OCI-LY1 (cell line): ENCODE measurements around the gene ANKRD39.

Experiments used
- EZH2 ChIP-seq: fragments of 200-600 bp; sonication (generic), shearing (Covaris generic); IDR thresholded peaks from 2 replicates; pipeline ENCODE4 v1.8.0; 2017; ENCODE audit warnings: borderline replicate concordance, mixed run types, mild to moderate bottlenecking, antibody characterized with exemption, low read length, moderate library complexity, mixed read lengths
- TF ChIP-seq, protein P1 (sequence below): fragments of 200-600 bp; sonication (generic), shearing (Covaris generic); IDR thresholded peaks from 2 replicates; pipeline ENCODE4 v1.5.1; 2017; ENCODE audit warnings: mild to moderate bottlenecking, antibody characterized with exemption, low read length, moderate library complexity, mixed read lengths

DNA sequence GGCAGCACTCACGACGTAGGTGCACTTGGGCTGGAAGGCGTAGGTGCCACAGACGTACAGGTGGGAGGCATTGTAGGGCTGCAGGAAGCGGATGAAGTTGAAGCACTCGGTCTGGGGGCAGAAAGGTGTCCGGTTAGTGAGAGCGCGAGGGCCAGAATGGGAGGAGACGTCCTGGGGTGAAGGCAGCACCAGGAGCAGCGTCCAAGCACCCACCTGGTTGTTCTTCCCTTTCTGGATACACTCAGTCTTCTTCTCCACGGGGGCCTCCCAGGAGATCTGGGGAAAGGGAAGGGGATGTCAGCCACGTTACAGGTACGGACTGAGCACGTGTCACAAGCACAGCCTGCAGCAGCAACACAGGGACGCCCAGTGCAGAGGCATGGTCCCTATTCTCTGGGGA is 7.8 kb upstream of the ANKRD39 start:
- TF ChIP-seq, protein P1, sequence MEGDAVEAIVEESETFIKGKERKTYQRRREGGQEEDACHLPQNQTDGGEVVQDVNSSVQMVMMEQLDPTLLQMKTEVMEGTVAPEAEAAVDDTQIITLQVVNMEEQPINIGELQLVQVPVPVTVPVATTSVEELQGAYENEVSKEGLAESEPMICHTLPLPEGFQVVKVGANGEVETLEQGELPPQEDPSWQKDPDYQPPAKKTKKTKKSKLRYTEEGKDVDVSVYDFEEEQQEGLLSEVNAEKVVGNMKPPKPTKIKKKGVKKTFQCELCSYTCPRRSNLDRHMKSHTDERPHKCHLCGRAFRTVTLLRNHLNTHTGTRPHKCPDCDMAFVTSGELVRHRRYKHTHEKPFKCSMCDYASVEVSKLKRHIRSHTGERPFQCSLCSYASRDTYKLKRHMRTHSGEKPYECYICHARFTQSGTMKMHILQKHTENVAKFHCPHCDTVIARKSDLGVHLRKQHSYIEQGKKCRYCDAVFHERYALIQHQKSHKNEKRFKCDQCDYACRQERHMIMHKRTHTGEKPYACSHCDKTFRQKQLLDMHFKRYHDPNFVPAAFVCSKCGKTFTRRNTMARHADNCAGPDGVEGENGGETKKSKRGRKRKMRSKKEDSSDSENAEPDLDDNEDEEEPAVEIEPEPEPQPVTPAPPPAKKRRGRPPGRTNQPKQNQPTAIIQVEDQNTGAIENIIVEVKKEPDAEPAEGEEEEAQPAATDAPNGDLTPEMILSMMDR, result no peak
- TF ChIP-seq EZH2, result no peak
